Measurements from ENCODE around the gene KIF5B. TPM values are rescaled to one million over a fixed set of nuclear protein-coding genes. Genes with fewer than 3 reads are reported as not detected.
A peak's percentile ranks its signal among the peaks of the same experiment; 100 is the strongest.

Gene KIF5B
- total RNA-seq (2013; cell fraction: nucleolus; rRNA removed), result 40.4 and 42.7 TPM in 2 replicates
- total RNA-seq (2014; rRNA removed) (32.6 and 38.7 TPM in 2 replicates), total RNA-seq (2014; rRNA removed; fragmentation: Illumina TruSeq; extraction: Trizol) (46.3 and 47.4 TPM in 2 replicates), total RNA-seq (2021) (41.3 and 42.3 TPM in 2 replicates), polyA plus RNA-seq (2011; rRNA removed) (27.9 and 45.7 TPM in 2 replicates), polyA plus RNA-seq (2014; fragmentation: Illumina TruSeq; extraction: Trizol) (44.8 and 55.7 TPM in 2 replicates), polyA plus RNA-seq (2014; fragmentation: Nextera tagmentation; extraction: Ambion mirVana) (10 to 100 TPM; 14.7 to 15.3 TPM), polyA plus RNA-seq (2014; rRNA removed) (22.4 and 25.2 TPM in 2 replicates), polyA plus RNA-seq (2016; fragmentation: Nextera tagmentation; extraction: Ambion mirVana) (10 to 100 TPM; 33.5 to 34.0 TPM), polyA minus RNA-seq (2011; rRNA and poly(A)+ RNA removed) (15.8 and 29.3 TPM in 2 replicates), Bru-seq, nascent RNA (percentile 95 among the genes with signal in this experiment), BruChase-seq, experiment 1, labeled RNA remaining after a 6-hour chase (percentile 96 among the genes with signal in this experiment), BruChase-seq, experiment 2, labeled RNA remaining after a 2-hour chase (percentile 96 among the genes with signal in this experiment)
- polyA plus RNA-seq (2011; ENCODE audit: low read depth), result 14.0 TPM
- 8.2 and 9.0 TPM in 2 replicates for polyA plus RNA-seq (2011; cell fraction: cytosol; rRNA removed)
- 13.7 and 18.2 TPM in 2 replicates for polyA plus RNA-seq (2011; cell fraction: nucleus; rRNA removed)
- polyA plus RNA-seq (2012), result 21.0 and 25.6 TPM in 2 replicates
- polyA minus RNA-seq (2011; cell fraction: cytosol; rRNA and poly(A)+ RNA removed), result 12.6 and 15.2 TPM in 2 replicates
- polyA minus RNA-seq (2011; cell fraction: nucleus; rRNA and poly(A)+ RNA removed), result 11.5 and 18.0 TPM in 2 replicates
- long read RNA-seq, experiment 1, partial matches to known transcripts, result 30 of 35 reads
- long read RNA-seq, experiment 1, other reads (novel, unspliced or antisense), result 5 of 35 reads
- long read RNA-seq, experiment 2, partial matches to known transcripts, result 67 of 80 reads
- long read RNA-seq, experiment 2, other reads (novel, unspliced or antisense), result 13 of 80 reads

- DNase-seq (ENCODE audit: low read depth, low spot score) (peak; percentile 44), ATAC-seq (peak; percentile 90), FAIRE-seq (peak; percentile 38)
- intact Hi-C loops (cut with micrococcal nuclease; ENCODE audit: unreplicated experiment), result loop anchor here (5.0 to 10.0 kb wide), 2 partner anchors 288 to 321 kb away; partner anchors contain the start of gene EPC1
- RAD21 ChIA-PET (ENCODE audit: unreplicated experiment), result interaction anchor here (0.9 to 1.4 kb wide), 3 partner anchors 33 to 323 kb away, joined by 3 to 7 read pairs (median 3); no protein-coding TSS in a partner anchor
- in situ Hi-C loops (cut with MboI), result loop anchor here (10.0 kb wide), 2 partner anchors 288 to 318 kb away; partner anchors contain the start of gene EPC1
- TSS peak; percentile 71 for BruUV-seq (replicated peaks)
- peaks cover 8% of the 10 kb centered on the region for H3K4me1 ChIP-seq (ENCODE audit: control insufficient read depth, insufficient read depth, low read length)
- peak within 1 kb of the TSS; percentile 84 for H3K4me2 ChIP-seq (ENCODE audit: control insufficient read depth, insufficient read depth)
- H2AFZ ChIP-seq (ENCODE audit: control insufficient read depth, low read depth, low read length), result peak within 1 kb of the TSS; percentile 90
- no peaks in the 10 kb centered on the region for H4K20me1 ChIP-seq (ENCODE audit: control insufficient read depth, insufficient read depth)
- H3K36me3 ChIP-seq (ENCODE audit: control insufficient read depth in 2 of 2, insufficient read depth in 2 of 2, low read length in 1 of 2), result no peaks in the 10 kb centered on the region
- CTCF ChIA-PET, result interaction anchor here (0.6 to 0.7 kb wide), 3 partner anchors 13 to 319 kb away, joined by 3 read pairs; no protein-coding TSS in a partner anchor
- peak within 1 kb of the TSS; percentile 87 for H3K27ac ChIP-seq (ENCODE audit: control insufficient read depth, insufficient read depth)
- H3K79me2 ChIP-seq (ENCODE audit: control insufficient read depth, insufficient read depth, low read length), result peaks cover 48% of the 10 kb centered on the region
- SMC1A ChIA-PET (ENCODE audit: uncharacterized antibody, unreplicated experiment), result interaction anchor here (0.7 to 1.6 kb wide), 3 partner anchors 15 to 366 kb away, joined by 3 to 9 read pairs (median 7); no protein-coding TSS in a partner anchor
- no peaks in the 10 kb centered on the region for H3K9me3 ChIP-seq (replicated peaks; ENCODE audit: control insufficient read depth, insufficient read depth, low read length)
- H3K4me3 ChIP-seq, result peak within 1 kb of the TSS; percentile 83
- POLR2A ChIA-PET, result interaction anchor here (0.8 to 0.9 kb wide), 2 partner anchors 322 to 389 kb away, joined by 3 read pairs; no protein-coding TSS in a partner anchor
- 4% methylated on average over 60 of the region's 63 CpGs for WGBS (ENCODE audit: insufficient coverage, insufficient replicate concordance, low lambda C conversion rate, missing lambda C conversion rate)
- H3K27me3 ChIP-seq (replicated peaks in 1 of 2; ENCODE audit: control insufficient read depth in 2 of 2, insufficient read depth in 2 of 2, low read length in 1 of 2), result no peaks in the 10 kb centered on the region
- H3K9ac ChIP-seq (ENCODE audit: control insufficient read depth, insufficient read depth, low read length), result peak within 1 kb of the TSS; percentile 88
- TF ChIP-seq EGR1 (IDR thresholded peaks at IDR 0.05; ENCODE audit: borderline replicate concordance in 1 of 2, low read depth in 2 of 2, low read length in 2 of 2) (peak in 1 of 2 experiments; percentile 36; a peak in 1 of 3 replicates), SP1 (IDR thresholded peaks at IDR 0.05; ENCODE audit: low read depth, low read length) (no peak), SUPT20H (IDR thresholded peaks at IDR 0.05; ENCODE audit: borderline replicate concordance, control insufficient read depth, low read depth, low read length) (no peak), IKZF1 (conservative IDR thresholded peaks at IDR 0.05) (peak; percentile 60), TAF1 (IDR thresholded peaks at IDR 0.05; ENCODE audit: borderline replicate concordance, low read depth, low read length) (peak; percentile 72), CBX3 (IDR thresholded peaks at IDR 0.05; ENCODE audit: borderline replicate concordance, low read depth) (no peak), MXI1 (IDR thresholded peaks at IDR 0.05; ENCODE audit: low read depth, low read length) (0 out of 2 replicates have a peak, but pooled peaks have one; percentile 6), FOS (IDR thresholded peaks at IDR 0.05; ENCODE audit: borderline replicate concordance, extremely low read depth, insufficient read length) (no peak), RBBP5 (conservative IDR thresholded peaks at IDR 0.05) (no peak; the same call in 1 of the 2 replicates), NFIC (IDR thresholded peaks at IDR 0.05; ENCODE audit: low read depth, low read length) (no peak), RUNX3 (IDR thresholded peaks at IDR 0.05; ENCODE audit: low read length) (peak; percentile 21; the same call in 1 of the 2 replicates), KLF5 (IDR thresholded peaks at IDR 0.05; ENCODE audit: partially characterized antibody) (peak; percentile 51), TCF3 (IDR thresholded peaks at IDR 0.05; ENCODE audit: borderline replicate concordance, insufficient read depth, low read depth, low read length) (no peak)
- TF ChIP-seq, protein P1, sequence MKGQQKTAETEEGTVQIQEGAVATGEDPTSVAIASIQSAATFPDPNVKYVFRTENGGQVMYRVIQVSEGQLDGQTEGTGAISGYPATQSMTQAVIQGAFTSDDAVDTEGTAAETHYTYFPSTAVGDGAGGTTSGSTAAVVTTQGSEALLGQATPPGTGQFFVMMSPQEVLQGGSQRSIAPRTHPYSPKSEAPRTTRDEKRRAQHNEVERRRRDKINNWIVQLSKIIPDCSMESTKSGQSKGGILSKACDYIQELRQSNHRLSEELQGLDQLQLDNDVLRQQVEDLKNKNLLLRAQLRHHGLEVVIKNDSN (IDR thresholded peaks at IDR 0.05; ENCODE audit: borderline replicate concordance, extremely low read length, insufficient read depth, low read depth, low read length), result no peak
- TF ChIP-seq, protein P2, sequence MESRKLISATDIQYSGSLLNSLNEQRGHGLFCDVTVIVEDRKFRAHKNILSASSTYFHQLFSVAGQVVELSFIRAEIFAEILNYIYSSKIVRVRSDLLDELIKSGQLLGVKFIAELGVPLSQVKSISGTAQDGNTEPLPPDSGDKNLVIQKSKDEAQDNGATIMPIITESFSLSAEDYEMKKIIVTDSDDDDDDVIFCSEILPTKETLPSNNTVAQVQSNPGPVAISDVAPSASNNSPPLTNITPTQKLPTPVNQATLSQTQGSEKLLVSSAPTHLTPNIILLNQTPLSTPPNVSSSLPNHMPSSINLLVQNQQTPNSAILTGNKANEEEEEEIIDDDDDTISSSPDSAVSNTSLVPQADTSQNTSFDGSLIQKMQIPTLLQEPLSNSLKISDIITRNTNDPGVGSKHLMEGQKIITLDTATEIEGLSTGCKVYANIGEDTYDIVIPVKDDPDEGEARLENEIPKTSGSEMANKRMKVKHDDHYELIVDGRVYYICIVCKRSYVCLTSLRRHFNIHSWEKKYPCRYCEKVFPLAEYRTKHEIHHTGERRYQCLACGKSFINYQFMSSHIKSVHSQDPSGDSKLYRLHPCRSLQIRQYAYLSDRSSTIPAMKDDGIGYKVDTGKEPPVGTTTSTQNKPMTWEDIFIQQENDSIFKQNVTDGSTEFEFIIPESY (IDR thresholded peaks at IDR 0.05), result no peak
Observed at GRCh38 chr10:32056136-32057035, at the start of gene KIF5B. KIF5B (minus strand) TSS chr10:32056425; CDS start chr10:32055973, 452 bp downstream.

Measured in GM12878 (cell line).